Mesenchymal stem cell (in vitro differentiated cells and primary cell): ENCODE data around the gene TREM1. TPM values are rescaled to one million over a fixed set of nuclear protein-coding genes. Genes with fewer than 3 reads are reported as not detected.

Experiments used
- DNase-seq: peaks from one replicate; pipeline ENCODE4 v3.0.0-alpha.2; 2013
- H2AFZ ChIP-seq: one replicate; pipeline ENCODE4 v1.6.1; 2013; ENCODE audit warnings: low read depth, mild to moderate bottlenecking, control low read depth, inconsistent platforms, low read length, moderate library complexity
- H2AK5ac ChIP-seq: 2 replicates; pipeline ENCODE4 v1.6.1; 2013; ENCODE audit warnings: low read length, moderate library complexity, mild to moderate bottlenecking, inconsistent platforms; ENCODE audit not compliant: severe bottlenecking
- H2BK120ac ChIP-seq: one replicate; pipeline ENCODE4 v1.6.1; 2013; ENCODE audit warnings: low read depth, mild to moderate bottlenecking, inconsistent platforms, low read length, moderate library complexity
- H2BK12ac ChIP-seq, 2 experiments: one replicate each; pipeline ENCODE4 v1.6.1; 2013; ENCODE audit warnings: inconsistent platforms in 2 of 2, low read length in 2 of 2, mild to moderate bottlenecking in 2 of 2, moderate library complexity in 2 of 2, control low read depth in 1 of 2
- H2BK15ac ChIP-seq: one replicate; pipeline ENCODE4 v1.6.1; 2013; ENCODE audit warnings: mild to moderate bottlenecking, low read depth, inconsistent platforms; ENCODE audit not compliant: poor library complexity, severe bottlenecking
- H2BK5ac ChIP-seq: 2 replicates; pipeline ENCODE4 v1.6.1; 2013; ENCODE audit warnings: low read depth, mild to moderate bottlenecking, low read length, control low read depth, inconsistent platforms; ENCODE audit not compliant: poor library complexity, severe bottlenecking
- H3K14ac ChIP-seq, 2 experiments: one replicate each; pipeline ENCODE4 v1.6.1; 2013; ENCODE audit warnings: inconsistent platforms in 2 of 2, low read length in 2 of 2, control low read depth in 1 of 2, mild to moderate bottlenecking in 1 of 2, moderate library complexity in 1 of 2
- H3K18ac ChIP-seq, 2 experiments: one replicate each; pipeline ENCODE4 v1.6.1; 2013; ENCODE audit warnings: inconsistent platforms in 2 of 2, low read length in 2 of 2, control low read depth in 1 of 2, low read depth in 1 of 2, mild to moderate bottlenecking in 1 of 2
- H3K23ac ChIP-seq, 2 experiments: one replicate each; pipeline ENCODE4 v1.6.1; 2013; ENCODE audit warnings: inconsistent platforms in 2 of 2, low read length in 2 of 2, mild to moderate bottlenecking in 2 of 2, moderate library complexity in 2 of 2, control low read depth in 1 of 2
- H3K27ac ChIP-seq: 2 replicates; pipeline ENCODE4 v1.5.1; 2013; ENCODE audit warnings: mild to moderate bottlenecking, moderate library complexity, low read length, control low read depth, inconsistent platforms; ENCODE audit not compliant: poor library complexity, severe bottlenecking
- H3K27me3 ChIP-seq, 2 experiments: 2 replicates each; pipeline versions ENCODE4 v1.6.1 to v1.7.0; 2013; ENCODE audit warnings: low read length in 2 of 2, mild to moderate bottlenecking in 2 of 2, moderate library complexity in 2 of 2, control low read depth in 1 of 2, inconsistent platforms in 1 of 2; ENCODE audit not compliant: control insufficient read depth in 1 of 2, insufficient read depth in 1 of 2
- H3K36me3 ChIP-seq, 2 experiments: 2 replicates each; pipeline versions ENCODE4 v1.6.1 to v1.7.0; 2013; ENCODE audit warnings: low read length in 2 of 2, control low read depth in 1 of 2, inconsistent platforms in 1 of 2, low read depth in 1 of 2, mild to moderate bottlenecking in 1 of 2; ENCODE audit not compliant: insufficient read depth in 2 of 2, control insufficient read depth in 1 of 2
- H3K4ac ChIP-seq, 2 experiments: one replicate each; pipeline ENCODE4 v1.6.1; 2013; ENCODE audit warnings: inconsistent platforms in 2 of 2, low read length in 2 of 2, mild to moderate bottlenecking in 2 of 2, moderate library complexity in 2 of 2, control low read depth in 1 of 2, low read depth in 1 of 2
- H3K4me1 ChIP-seq: 2 replicates; pipeline ENCODE4 v1.6.1; 2013; ENCODE audit warnings: low read depth, low read length, control low read depth; ENCODE audit not compliant: control insufficient read depth, insufficient read depth
- H3K4me2 ChIP-seq: 2 replicates; pipeline ENCODE4 v1.6.1; 2013; ENCODE audit warnings: low read length, mild to moderate bottlenecking, inconsistent platforms; ENCODE audit not compliant: poor library complexity, severe bottlenecking
- H3K4me3 ChIP-seq, 2 experiments: 2 replicates each; pipeline versions ENCODE4 v1.5.1 to v1.7.0; 2013; ENCODE audit warnings: low read length in 2 of 2, mild to moderate bottlenecking in 2 of 2, control low read depth in 1 of 2, low read depth in 1 of 2; ENCODE audit not compliant: insufficient read depth in 1 of 2
- H3K79me1 ChIP-seq: replicated peaks from 2 replicates; pipeline ENCODE4 v1.6.1; 2013; ENCODE audit warnings: mild to moderate bottlenecking, control low read depth, low read length, inconsistent platforms; ENCODE audit not compliant: poor library complexity, severe bottlenecking
- H3K9ac ChIP-seq: 2 replicates; pipeline ENCODE4 v1.7.0; 2013; ENCODE audit warnings: mild to moderate bottlenecking, low read length, moderate library complexity
- H3K9me3 ChIP-seq: 2 replicates; pipeline ENCODE4 v1.7.0; 2013; ENCODE audit warnings: mild to moderate bottlenecking, low read length; ENCODE audit not compliant: control insufficient read depth
- H4K8ac ChIP-seq: one replicate; pipeline ENCODE4 v1.6.1; 2013; ENCODE audit warnings: inconsistent platforms, mild to moderate bottlenecking, low read length, moderate library complexity
- H4K91ac ChIP-seq: one replicate; pipeline ENCODE4 v1.6.1; 2013; ENCODE audit warnings: mild to moderate bottlenecking, low read length, inconsistent platforms
- WGBS: methylation state at CpG from one replicate; pipeline ENCODE4 v1.1.7; 2013; ENCODE audit warnings: mixed read lengths; 5-methylcytosine and 5-hydroxymethylcytosine counted together
- small RNA-seq: library from polyadenylated mRNA; stranded (forward); fragments of <200 nt; extraction: miRNeasy Mini kit (QIAGEN cat#:217004); gene quantifications from one replicate; pipeline ENCODE3, GENCODE V24; 2013; ENCODE audit warnings: low read depth

The TREM1 gene

DNA sequence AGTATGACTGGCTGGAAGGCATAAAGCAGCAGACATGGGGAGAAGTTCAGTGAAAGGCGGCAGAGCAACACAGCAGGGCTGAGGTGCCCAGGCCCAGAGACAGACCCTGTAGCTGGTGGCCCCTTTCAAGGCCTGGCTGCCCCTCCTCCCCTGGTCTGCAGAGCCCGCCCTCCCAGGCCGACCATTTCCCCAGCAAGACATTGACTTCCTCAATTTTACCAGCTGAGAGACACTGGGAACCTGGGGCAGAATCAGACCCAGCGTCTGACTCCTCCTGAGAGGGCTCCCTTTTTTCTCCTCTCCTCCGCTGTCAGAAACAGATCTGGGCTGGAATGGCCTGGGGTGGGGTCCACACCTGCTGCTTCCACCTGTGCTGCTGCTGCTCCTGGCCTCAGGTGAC, 58.4 kb downstream of the TREM1 start, which contains the start of gene TREML4:
Gene TREML4, plus strand, starts transcription at position 254 of the 400 bp plus-strand sequence. Its CDS starts 79 bp downstream, at position 333.
- no peak within 1 kb of the TSS for H2BK15ac ChIP-seq
- no peak within 1 kb of the TSS for H3K4ac ChIP-seq
- no peak within 1 kb of the TSS for H2BK5ac ChIP-seq
- no peak within 1 kb of the TSS for H3K14ac ChIP-seq
- H3K4me3 ChIP-seq = no peak within 1 kb of the TSS
- no peak within 1 kb of the TSS for H4K8ac ChIP-seq
- no peaks in the 10 kb centered on the region for H3K4me1 ChIP-seq
- H3K9ac ChIP-seq = no peak within 1 kb of the TSS
- H3K79me1 ChIP-seq = no peaks in the 10 kb centered on the region
- H2AFZ ChIP-seq = no peak within 1 kb of the TSS
- DNase-seq = no peak
- H2BK120ac ChIP-seq = no peak within 1 kb of the TSS
- H3K9me3 ChIP-seq = no peaks in the 10 kb centered on the region
- no peak within 1 kb of the TSS for H3K23ac ChIP-seq
- H3K36me3 ChIP-seq = no peaks in the 10 kb centered on the region
- H2AK5ac ChIP-seq = no peak within 1 kb of the TSS
- no peak within 1 kb of the TSS for H4K91ac ChIP-seq
- 78% methylated on average over 5 of the region's 5 CpGs for WGBS
- no peak within 1 kb of the TSS for H2BK12ac ChIP-seq
- no peak within 1 kb of the TSS for H3K18ac ChIP-seq
- no peak within 1 kb of the TSS for H3K27ac ChIP-seq
- peaks cover 4 to 15% of the 10 kb centered on the region in 2 experiments for H3K27me3 ChIP-seq
- H3K4me2 ChIP-seq = no peak within 1 kb of the TSS

DNA sequence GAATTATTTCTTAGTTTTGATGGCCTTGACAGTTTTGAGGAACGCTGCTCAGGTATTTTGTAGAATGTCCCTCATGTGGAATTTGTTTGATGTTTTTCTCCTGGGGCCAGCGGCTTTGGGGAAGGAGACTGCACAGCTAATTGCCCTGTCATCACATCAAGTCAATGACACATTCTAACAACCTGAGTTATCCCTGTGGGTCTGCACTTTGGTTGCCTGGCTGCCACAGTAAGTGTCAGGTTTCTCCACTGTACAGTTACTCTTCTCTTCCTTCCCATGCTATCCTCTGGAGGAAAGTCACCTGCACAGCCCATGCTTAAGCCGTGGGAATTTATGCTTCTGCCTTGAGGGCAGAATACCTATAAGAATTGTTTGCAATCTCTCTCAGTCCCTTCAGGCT, 59.7 kb downstream of the TREM1 start:
- 79% methylated on average over 3 of the region's 3 CpGs for WGBS
- no peak overlapping the region for H2BK120ac ChIP-seq

DNA sequence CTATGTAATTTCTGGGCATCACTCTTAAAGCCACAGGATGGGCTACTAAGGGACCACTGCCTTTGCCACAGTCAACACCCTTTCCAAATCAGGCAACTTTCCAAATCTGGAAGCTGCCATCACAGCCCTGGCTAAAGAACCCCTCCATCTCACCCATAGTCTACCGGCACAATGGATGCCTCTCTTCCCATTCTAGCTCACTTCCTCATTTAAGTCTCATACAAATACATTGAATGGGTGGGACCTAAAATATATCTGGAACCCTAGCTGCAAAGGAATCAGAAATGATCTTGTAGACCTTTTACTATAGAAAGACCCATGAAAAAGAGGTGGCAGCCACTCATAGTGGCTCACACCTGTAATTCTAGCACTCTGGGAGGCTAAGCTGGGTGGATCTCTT, 61.7 kb downstream of the TREM1 start:
- WGBS = no CpG with 5 or more reads among the region's 1 CpG

More for the DNA sequence above, 59.7 kb downstream of the TREM1 start:
- Histone ChIP-seq H4K8ac (no peak overlapping the region), H3K4me2 (no peak overlapping the region), H4K91ac (no peak overlapping the region), H3K79me1 (no peaks in the 10 kb centered on the region), H3K23ac (no peak overlapping the region), H2BK15ac (no peak overlapping the region), H3K14ac (no peak overlapping the region), H2BK5ac (no peak overlapping the region), H3K36me3 (no peaks in the 10 kb centered on the region), H3K27me3 (peaks cover 4 to 15% of the 10 kb centered on the region in 2 experiments), H3K4ac (no peak overlapping the region), H3K27ac (no peak overlapping the region), H2BK12ac (no peak overlapping the region), H3K9ac (no peak overlapping the region), H3K9me3 (no peaks in the 10 kb centered on the region), H2AFZ (no peak overlapping the region), H3K18ac (no peak overlapping the region), H2AK5ac (no peak overlapping the region), H3K4me1 (no peaks in the 10 kb centered on the region), H3K4me3 (no peak overlapping the region)
- DNase-seq = no peak

More for the DNA sequence above, 61.7 kb downstream of the TREM1 start:
- H3K9me3 ChIP-seq = peaks cover 9% of the 10 kb centered on the region
- H4K8ac ChIP-seq = no peak overlapping the region
- H4K91ac ChIP-seq = no peak overlapping the region
- no peak overlapping the region for H3K27ac ChIP-seq
- H2AFZ ChIP-seq = no peak overlapping the region
- H2BK15ac ChIP-seq = no peak overlapping the region
- H2BK12ac ChIP-seq = no peak overlapping the region
- no peaks in the 10 kb centered on the region for H3K79me1 ChIP-seq
- no peaks in the 10 kb centered on the region for H3K36me3 ChIP-seq
- H3K14ac ChIP-seq = no peak overlapping the region
- H3K4me1 ChIP-seq = no peaks in the 10 kb centered on the region
- no peak for DNase-seq
- no peak overlapping the region for H3K18ac ChIP-seq
- no peak overlapping the region for H3K4me2 ChIP-seq
- H2AK5ac ChIP-seq = no peak overlapping the region
- H2BK5ac ChIP-seq = no peak overlapping the region
- H3K9ac ChIP-seq = no peak overlapping the region
- no peak overlapping the region for H3K4ac ChIP-seq
- peaks cover 4 to 15% of the 10 kb centered on the region in 2 experiments for H3K27me3 ChIP-seq
- no peak overlapping the region for H3K23ac ChIP-seq
- no peak overlapping the region for H3K4me3 ChIP-seq
- no peak overlapping the region for H2BK120ac ChIP-seq

Small RNAs within 50 kb of the gene (small RNA-seq; reads per million reads assigned to genes)
- not detected for gene AL391903.2
- gene AL391903.3 = not detected
- gene RNA5SP207 = 0.86 reads per million
- gene RNU6-643P = not detected
